Lung (tissue), 12 donors: ENCODE measurements around the gene FRS2. TPM values are rescaled to one million over a fixed set of nuclear protein-coding genes. Genes with fewer than 3 reads are reported as not detected.
A peak's percentile ranks its signal among the peaks of the same experiment; 100 is the strongest.

Source experiments
- ATAC-seq: fragments of 200-7000 bp; cut with Tn5 transposase; one replicate; pipeline ENCODE4 v1.9.1; 2020; ENCODE audit warnings: moderate number of reproducible peaks; ENCODE audit not compliant: insufficient read depth, low FRiP score
- DNase-seq, 3 donors: peaks; one replicate each; pipeline ENCODE4 v3.0.0-alpha.2; 2013 to 2017
- H3K27ac ChIP-seq, 2 donors: one replicate each; pipeline ENCODE4 v1.5.1; 2013; ENCODE audit warnings: mild to moderate bottlenecking in 2 of 2, moderate library complexity in 2 of 2, control low read depth in 1 of 2, inconsistent platforms in 1 of 2, low read depth in 1 of 2, low read length in 1 of 2
- H3K27me3 ChIP-seq, 3 donors: one replicate each; pipeline ENCODE4 v1.5.1; 2013; ENCODE audit warnings: low read length in 2 of 3; ENCODE audit not compliant: control insufficient read depth in 3 of 3, insufficient read depth in 3 of 3
- H3K36me3 ChIP-seq, 4 donors: one replicate each; pipeline ENCODE4 v1.5.1; 2013; ENCODE audit warnings: low read length in 4 of 4, mild to moderate bottlenecking in 1 of 4, moderate library complexity in 1 of 4; ENCODE audit not compliant: control insufficient read depth in 4 of 4, insufficient read depth in 4 of 4
- H3K4me1 ChIP-seq, 5 donors: one replicate each; pipeline ENCODE4 v1.5.1; 2013; ENCODE audit warnings: low read length in 5 of 5, mild to moderate bottlenecking in 2 of 5, moderate library complexity in 1 of 5; ENCODE audit not compliant: control insufficient read depth in 5 of 5, insufficient read depth in 5 of 5
- H3K4me3 ChIP-seq: one replicate; pipeline ENCODE4 v1.5.1; 2013; ENCODE audit warnings: mild to moderate bottlenecking, control low read depth, moderate library complexity
- H3K9ac ChIP-seq, 2 donors: one replicate each; pipeline ENCODE4 v1.5.1; 2013; ENCODE audit warnings: low read length in 2 of 2, control low read depth in 1 of 2; ENCODE audit not compliant: insufficient read depth in 1 of 2
- H3K9me3 ChIP-seq, 4 donors: one replicate each; pipeline ENCODE4 v1.5.1; 2013; ENCODE audit warnings: low read length in 3 of 4, mild to moderate bottlenecking in 1 of 4, moderate library complexity in 1 of 4; ENCODE audit not compliant: control insufficient read depth in 4 of 4, insufficient read depth in 3 of 4
- WGBS, 2 donors: extraction: QIAGEN DNeasy Blood & Tissue Kit; methylation state at CpG; one replicate each; pipeline ENCODE4 v1.1.7; 2013; 5-methylcytosine and 5-hydroxymethylcytosine counted together
- polyA plus RNA-seq, 2 donors: library from polyadenylated mRNA; stranded (reverse); fragments of 200-250 nt; gene quantifications; one replicate each; pipeline ENCODE4 v1.2.1, GENCODE V29; 2013
- total RNA-seq, 2 donors: library from RNA; depleted of rRNA in 1 of 2; stranded (reverse); fragments of >200 nt in 1 of 2; gene quantifications; one replicate each; pipeline ENCODE4 v1.2.1, GENCODE V29; 2014 to 2021
- TF ChIP-seq, protein P1 (sequence below): IDR thresholded peaks from 2 replicates; pipeline ENCODE4 v1.5.1; 2012; ENCODE audit warnings: mild to moderate bottlenecking; ENCODE audit errors: control extremely low read depth, extremely low read depth
- donor health status: control.
- donor health status: control.
- donor health status: Bipolar disorder and iron deficiency.
- donor health status: healthy.
- donor health status: DM: yes; HTN: yes; CAD: no.

Gene FRS2
- total and polyA plus RNA-seq, 4 donors = 4.7 to 66.7 (median 20.1) TPM

DNA sequence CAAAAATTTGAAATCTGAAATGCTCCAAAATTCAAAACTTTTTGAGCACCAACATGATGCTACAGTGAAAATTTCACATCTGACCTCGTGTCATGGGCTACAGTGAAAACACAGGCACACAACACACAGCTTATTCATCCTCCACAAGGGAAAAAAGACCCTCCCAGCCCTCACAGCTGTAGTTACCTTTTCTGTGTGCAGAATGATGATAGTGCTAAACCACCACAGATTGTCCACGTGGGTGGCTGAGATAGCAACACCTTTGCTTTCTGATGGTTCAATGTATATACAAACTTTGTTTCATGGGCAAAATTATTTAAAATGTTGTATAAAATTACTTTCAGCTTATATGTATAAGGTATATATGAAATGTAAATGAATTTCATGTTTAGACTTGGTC is 46.8 kb downstream of the FRS2 start:
- Histone ChIP-seq H3K9me3 (peaks cover 0 to 3% (median 0%) of the 10 kb centered on the region in 4 donors), H3K4me1 (peaks cover 6 to 43% (median 16%) of the 10 kb centered on the region in 5 donors), H3K9ac (no peak overlapping the region), H3K36me3 (no peaks in the 10 kb centered on the region), H3K27me3 (no peaks in the 10 kb centered on the region), H3K4me3 (no peak overlapping the region), H3K27ac (no peak overlapping the region)
- DNase-seq = no peak
- TF ChIP-seq, protein P1, sequence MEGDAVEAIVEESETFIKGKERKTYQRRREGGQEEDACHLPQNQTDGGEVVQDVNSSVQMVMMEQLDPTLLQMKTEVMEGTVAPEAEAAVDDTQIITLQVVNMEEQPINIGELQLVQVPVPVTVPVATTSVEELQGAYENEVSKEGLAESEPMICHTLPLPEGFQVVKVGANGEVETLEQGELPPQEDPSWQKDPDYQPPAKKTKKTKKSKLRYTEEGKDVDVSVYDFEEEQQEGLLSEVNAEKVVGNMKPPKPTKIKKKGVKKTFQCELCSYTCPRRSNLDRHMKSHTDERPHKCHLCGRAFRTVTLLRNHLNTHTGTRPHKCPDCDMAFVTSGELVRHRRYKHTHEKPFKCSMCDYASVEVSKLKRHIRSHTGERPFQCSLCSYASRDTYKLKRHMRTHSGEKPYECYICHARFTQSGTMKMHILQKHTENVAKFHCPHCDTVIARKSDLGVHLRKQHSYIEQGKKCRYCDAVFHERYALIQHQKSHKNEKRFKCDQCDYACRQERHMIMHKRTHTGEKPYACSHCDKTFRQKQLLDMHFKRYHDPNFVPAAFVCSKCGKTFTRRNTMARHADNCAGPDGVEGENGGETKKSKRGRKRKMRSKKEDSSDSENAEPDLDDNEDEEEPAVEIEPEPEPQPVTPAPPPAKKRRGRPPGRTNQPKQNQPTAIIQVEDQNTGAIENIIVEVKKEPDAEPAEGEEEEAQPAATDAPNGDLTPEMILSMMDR = no peak
- ATAC-seq = no peak
- WGBS, 2 donors = 88 to 89% methylated on average over 2 of the region's 2 CpGs

DNA sequence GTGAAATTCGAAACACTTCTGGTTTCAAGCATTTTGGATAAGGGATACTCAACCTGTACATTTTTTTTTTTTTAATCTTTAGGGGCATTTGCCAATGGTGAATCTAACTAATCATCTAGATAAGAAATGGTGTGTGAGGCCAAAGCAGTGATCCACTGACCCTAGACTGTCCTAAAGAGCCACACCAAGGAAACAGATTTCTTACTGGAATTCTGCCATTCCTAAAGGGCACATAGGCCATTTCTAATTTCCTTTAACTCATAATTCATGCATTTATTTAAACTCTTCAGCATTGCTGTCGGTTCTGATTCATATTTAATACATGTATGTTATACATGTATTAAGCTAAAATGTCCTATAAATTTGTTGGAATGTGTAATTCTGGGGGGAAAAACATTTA is 47.2 kb downstream of the FRS2 start:
- H3K9me3 ChIP-seq = peaks cover 0 to 3% (median 0%) of the 10 kb centered on the region in 4 donors
- no peak overlapping the region for H3K4me3 ChIP-seq
- TF ChIP-seq, protein P1 = no peak
- H3K36me3 ChIP-seq = no peaks in the 10 kb centered on the region
- no peak for ATAC-seq
- WGBS, 2 donors = 88% methylated on average over 2 of the region's 2 CpGs
- H3K27me3 ChIP-seq = no peaks in the 10 kb centered on the region
- H3K9ac ChIP-seq = peak overlapping the region in 1 of 2 donors; percentile 5
- H3K4me1 ChIP-seq = peaks cover 6 to 40% (median 14%) of the 10 kb centered on the region in 5 donors
- no peak overlapping the region for H3K27ac ChIP-seq
- peak in 2 of 3 donors; percentile 51 to 57 for DNase-seq

DNA sequence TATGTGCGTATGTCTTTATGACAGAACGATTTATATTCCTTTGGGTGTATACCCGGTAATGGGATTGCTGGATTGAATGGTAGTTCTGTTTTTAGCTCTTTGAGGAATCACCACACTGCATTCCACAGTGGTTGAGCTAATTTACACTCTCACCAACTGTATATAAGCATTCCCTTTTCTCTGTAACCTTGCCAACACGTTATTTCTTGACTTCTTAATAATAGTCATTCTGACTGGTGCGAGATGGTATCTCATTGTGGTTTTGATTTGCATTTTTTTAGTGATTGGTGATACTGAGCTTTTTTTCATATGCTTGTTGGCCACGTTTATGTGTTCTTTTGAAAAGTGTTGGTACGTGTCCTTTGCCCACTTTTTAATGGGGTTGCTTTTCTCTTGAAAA is 49.7 kb downstream of the FRS2 start:
- Histone ChIP-seq H3K9ac (no peak overlapping the region), H3K27me3 (no peaks in the 10 kb centered on the region), H3K9me3 (peaks cover 0 to 16% (median 0%) of the 10 kb centered on the region in 4 donors), H3K36me3 (no peaks in the 10 kb centered on the region), H3K27ac (no peak overlapping the region), H3K4me1 (peaks cover 10 to 29% (median 11%) of the 10 kb centered on the region in 5 donors), H3K4me3 (no peak overlapping the region)
- WGBS, 2 donors = 86 to 95% methylated on average over 7 of the region's 7 CpGs
- DNase-seq = no peak
- TF ChIP-seq, protein P1 = no peak
- no peak for ATAC-seq
